ENCODE data around the gene NANS.

The NANS gene

DNA sequence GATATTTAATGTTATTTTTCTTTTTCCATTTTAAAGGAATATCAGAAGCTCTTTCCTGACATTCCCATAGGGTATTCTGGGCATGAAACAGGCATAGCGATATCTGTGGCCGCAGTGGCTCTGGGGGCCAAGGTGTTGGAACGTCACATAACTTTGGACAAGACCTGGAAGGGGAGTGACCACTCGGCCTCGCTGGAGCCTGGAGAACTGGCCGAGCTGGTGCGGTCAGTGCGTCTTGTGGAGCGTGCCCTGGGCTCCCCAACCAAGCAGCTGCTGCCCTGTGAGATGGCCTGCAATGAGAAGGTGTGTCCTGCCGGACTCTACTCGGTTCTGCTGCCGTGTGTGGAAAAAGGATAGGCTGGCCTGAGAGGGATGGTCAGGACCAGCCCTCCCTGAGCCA, 24.2 kb downstream of the NANS start:
- H3K27ac ChIP-seq (replicated peaks) = peak overlapping the region; percentile 29; the same call in 1 of the 2 replicates
- no peak overlapping the region for H3K4me3 ChIP-seq (replicated peaks; ENCODE audit: insufficient read depth, low read length)
- no peaks in the 10 kb centered on the region for H3K27me3 ChIP-seq (ENCODE audit: insufficient read depth, poor library complexity, severe bottlenecking)
- TF ChIP-seq SPI1 (IDR thresholded peaks at IDR 0.05; ENCODE audit: borderline replicate concordance, low read depth) = no peak
- no peak for TF ChIP-seq POLR2AphosphoS5 (IDR thresholded peaks at IDR 0.05; ENCODE audit: low read depth)
- TF ChIP-seq, protein P1, sequence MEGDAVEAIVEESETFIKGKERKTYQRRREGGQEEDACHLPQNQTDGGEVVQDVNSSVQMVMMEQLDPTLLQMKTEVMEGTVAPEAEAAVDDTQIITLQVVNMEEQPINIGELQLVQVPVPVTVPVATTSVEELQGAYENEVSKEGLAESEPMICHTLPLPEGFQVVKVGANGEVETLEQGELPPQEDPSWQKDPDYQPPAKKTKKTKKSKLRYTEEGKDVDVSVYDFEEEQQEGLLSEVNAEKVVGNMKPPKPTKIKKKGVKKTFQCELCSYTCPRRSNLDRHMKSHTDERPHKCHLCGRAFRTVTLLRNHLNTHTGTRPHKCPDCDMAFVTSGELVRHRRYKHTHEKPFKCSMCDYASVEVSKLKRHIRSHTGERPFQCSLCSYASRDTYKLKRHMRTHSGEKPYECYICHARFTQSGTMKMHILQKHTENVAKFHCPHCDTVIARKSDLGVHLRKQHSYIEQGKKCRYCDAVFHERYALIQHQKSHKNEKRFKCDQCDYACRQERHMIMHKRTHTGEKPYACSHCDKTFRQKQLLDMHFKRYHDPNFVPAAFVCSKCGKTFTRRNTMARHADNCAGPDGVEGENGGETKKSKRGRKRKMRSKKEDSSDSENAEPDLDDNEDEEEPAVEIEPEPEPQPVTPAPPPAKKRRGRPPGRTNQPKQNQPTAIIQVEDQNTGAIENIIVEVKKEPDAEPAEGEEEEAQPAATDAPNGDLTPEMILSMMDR (IDR thresholded peaks at IDR 0.05; ENCODE audit: insufficient read depth, low read length) = no peak
- no peak for TF ChIP-seq GABPA (IDR thresholded peaks at IDR 0.05; ENCODE audit: low read depth)
- TF ChIP-seq, protein P2, sequence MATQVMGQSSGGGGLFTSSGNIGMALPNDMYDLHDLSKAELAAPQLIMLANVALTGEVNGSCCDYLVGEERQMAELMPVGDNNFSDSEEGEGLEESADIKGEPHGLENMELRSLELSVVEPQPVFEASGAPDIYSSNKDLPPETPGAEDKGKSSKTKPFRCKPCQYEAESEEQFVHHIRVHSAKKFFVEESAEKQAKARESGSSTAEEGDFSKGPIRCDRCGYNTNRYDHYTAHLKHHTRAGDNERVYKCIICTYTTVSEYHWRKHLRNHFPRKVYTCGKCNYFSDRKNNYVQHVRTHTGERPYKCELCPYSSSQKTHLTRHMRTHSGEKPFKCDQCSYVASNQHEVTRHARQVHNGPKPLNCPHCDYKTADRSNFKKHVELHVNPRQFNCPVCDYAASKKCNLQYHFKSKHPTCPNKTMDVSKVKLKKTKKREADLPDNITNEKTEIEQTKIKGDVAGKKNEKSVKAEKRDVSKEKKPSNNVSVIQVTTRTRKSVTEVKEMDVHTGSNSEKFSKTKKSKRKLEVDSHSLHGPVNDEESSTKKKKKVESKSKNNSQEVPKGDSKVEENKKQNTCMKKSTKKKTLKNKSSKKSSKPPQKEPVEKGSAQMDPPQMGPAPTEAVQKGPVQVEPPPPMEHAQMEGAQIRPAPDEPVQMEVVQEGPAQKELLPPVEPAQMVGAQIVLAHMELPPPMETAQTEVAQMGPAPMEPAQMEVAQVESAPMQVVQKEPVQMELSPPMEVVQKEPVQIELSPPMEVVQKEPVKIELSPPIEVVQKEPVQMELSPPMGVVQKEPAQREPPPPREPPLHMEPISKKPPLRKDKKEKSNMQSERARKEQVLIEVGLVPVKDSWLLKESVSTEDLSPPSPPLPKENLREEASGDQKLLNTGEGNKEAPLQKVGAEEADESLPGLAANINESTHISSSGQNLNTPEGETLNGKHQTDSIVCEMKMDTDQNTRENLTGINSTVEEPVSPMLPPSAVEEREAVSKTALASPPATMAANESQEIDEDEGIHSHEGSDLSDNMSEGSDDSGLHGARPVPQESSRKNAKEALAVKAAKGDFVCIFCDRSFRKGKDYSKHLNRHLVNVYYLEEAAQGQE (IDR thresholded peaks at IDR 0.05; ENCODE audit: insufficient replicate concordance, low read depth) = no peak
- no peak for DNase-seq (ENCODE audit: low read depth in 1 of 2, low spot score in 1 of 2)

DNA sequence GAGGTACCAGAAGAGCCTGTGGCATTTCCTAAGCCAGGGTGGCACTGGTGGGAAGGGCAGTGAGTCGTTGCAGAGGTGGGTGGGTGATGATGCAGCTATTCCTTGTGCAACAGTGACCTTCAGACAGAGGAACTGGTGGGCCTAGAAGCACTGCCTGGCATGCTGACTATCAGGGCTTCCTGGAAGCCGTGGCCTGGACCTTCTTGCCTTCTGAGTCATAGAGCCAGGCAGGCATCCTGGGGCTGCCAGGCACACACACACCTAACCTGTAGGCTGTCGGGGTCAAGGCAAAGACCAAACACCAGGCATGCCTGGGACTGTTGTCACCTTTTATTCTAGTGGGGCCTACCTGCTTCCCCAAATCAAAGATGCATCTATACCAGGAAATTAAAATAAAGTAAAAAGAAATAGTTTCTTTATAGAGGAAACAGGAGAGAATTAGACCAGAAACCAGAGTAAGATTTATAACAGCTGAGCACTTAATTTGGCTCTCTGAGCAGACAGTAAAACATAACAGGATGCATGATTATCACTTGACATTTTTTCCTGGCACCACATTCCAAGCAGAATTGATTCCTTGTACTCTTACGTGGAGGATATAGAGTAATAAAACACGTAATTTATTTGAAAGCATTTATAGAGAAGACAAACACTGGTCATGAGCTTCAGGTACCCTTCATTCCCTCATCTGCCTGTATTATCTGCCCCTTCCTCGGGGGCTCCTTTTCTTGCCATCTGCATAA, 25.1 kb downstream of the NANS start:
- H3K4me3 ChIP-seq (replicated peaks; ENCODE audit: insufficient read depth, low read length) = no peak overlapping the region
- H3K27me3 ChIP-seq (ENCODE audit: insufficient read depth, poor library complexity, severe bottlenecking) = no peaks in the 10 kb centered on the region
- peak in 1 of 2 experiments; percentile 38 for DNase-seq (ENCODE audit: low read depth in 1 of 2, low spot score in 1 of 2)
- H3K27ac ChIP-seq (replicated peaks) = peak overlapping the region; percentile 29
- TF ChIP-seq POLR2AphosphoS5 (IDR thresholded peaks at IDR 0.05; ENCODE audit: low read depth) (no peak), GABPA (IDR thresholded peaks at IDR 0.05; ENCODE audit: low read depth) (no peak), SPI1 (IDR thresholded peaks at IDR 0.05; ENCODE audit: borderline replicate concordance, low read depth) (no peak)
- TF ChIP-seq, protein P2 (IDR thresholded peaks at IDR 0.05; ENCODE audit: insufficient replicate concordance, low read depth) = no peak
- TF ChIP-seq, protein P1 (IDR thresholded peaks at IDR 0.05; ENCODE audit: insufficient read depth, low read length) = no peak

DNA sequence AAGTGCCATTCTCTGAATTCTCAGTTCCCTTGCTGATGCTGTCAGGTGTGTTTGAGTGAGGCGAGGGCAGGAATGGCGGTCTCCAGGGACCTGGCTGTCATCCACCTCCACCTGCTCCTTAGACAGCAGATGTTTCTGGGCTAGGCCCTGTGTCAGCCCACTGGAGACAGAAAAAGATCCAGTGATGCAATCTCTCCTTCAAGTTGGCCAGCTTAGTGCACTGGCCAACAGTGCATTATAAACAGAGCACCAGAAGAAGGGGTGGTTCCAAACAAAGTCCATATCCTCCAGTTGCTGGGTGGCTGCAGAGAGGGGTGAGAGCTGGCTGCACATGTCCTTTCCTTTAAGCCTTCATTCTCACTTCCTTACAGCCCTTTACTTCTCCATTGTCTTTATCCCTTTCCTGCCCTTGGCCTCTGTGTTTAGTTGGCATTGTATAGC, 26.5 kb downstream of the NANS start:
- no peak overlapping the region for H3K4me3 ChIP-seq (replicated peaks; ENCODE audit: insufficient read depth, low read length)
- no peak overlapping the region for H3K27ac ChIP-seq (replicated peaks)
- DNase-seq (ENCODE audit: low read depth in 1 of 2, low spot score in 1 of 2) = no peak
- TF ChIP-seq POLR2AphosphoS5 (IDR thresholded peaks at IDR 0.05; ENCODE audit: low read depth) = peak; percentile 17; the same call in 1 of the 2 replicates
- no peak for TF ChIP-seq GABPA (IDR thresholded peaks at IDR 0.05; ENCODE audit: low read depth)
- H3K27me3 ChIP-seq (ENCODE audit: insufficient read depth, poor library complexity, severe bottlenecking) = no peaks in the 10 kb centered on the region

DNA sequence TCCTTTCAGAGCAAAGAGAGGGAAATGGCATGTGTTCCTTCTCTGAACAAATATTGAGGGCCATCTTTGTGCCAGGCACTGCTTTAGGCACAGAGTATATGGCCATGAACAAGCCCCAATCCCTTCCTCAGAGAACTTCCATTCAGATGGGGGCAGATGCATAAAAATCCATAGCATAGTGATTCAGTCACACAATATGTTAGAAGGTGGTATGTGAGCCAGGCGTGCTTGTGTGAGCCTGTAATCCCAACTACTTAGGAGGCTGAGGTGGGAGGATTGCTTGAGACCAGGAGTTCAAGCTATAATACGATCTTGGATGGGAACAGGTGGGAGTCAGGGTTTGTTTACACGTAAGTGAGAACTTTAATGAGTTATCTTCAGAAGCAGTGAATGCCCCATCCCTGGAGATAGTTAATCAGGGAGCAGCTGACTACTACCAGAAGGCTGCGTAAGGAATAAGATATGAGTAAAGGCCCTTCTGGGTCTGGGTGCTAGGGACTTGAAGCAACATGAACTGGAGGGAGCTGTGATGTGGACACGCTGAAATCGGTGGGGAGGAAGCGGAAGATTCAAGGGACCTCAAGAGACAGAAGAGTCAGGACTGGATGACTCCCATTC, 27.1 kb downstream of the NANS start:
- no peak for DNase-seq (ENCODE audit: low read depth in 1 of 2, low spot score in 1 of 2)
- Histone ChIP-seq H3K27me3 (ENCODE audit: insufficient read depth, poor library complexity, severe bottlenecking) (no peaks in the 10 kb centered on the region), H3K4me3 (replicated peaks; ENCODE audit: insufficient read depth, low read length) (no peak overlapping the region), H3K27ac (replicated peaks) (no peak overlapping the region)
- TF ChIP-seq, protein P2 (IDR thresholded peaks at IDR 0.05; ENCODE audit: insufficient replicate concordance, low read depth) = no peak
- TF ChIP-seq, protein P1 (IDR thresholded peaks at IDR 0.05; ENCODE audit: insufficient read depth, low read length) = no peak
- TF ChIP-seq POLR2AphosphoS5 (IDR thresholded peaks at IDR 0.05; ENCODE audit: low read depth) (no peak), SPI1 (IDR thresholded peaks at IDR 0.05; ENCODE audit: borderline replicate concordance, low read depth) (no peak), GABPA (IDR thresholded peaks at IDR 0.05; ENCODE audit: low read depth) (no peak)

Measured in HL-60 (cell line).